K562 (cell line): ENCODE data around the gene PHACTR3. TPM values are rescaled to one million over a fixed set of nuclear protein-coding genes. Genes with fewer than 3 reads are reported as not detected.

Experiments used
- ATAC-seq: fragments of 200-7000 bp; cut with Tn5 transposase; 3 replicates; pipeline ENCODE4 v1.9.1; 2020; ENCODE audit warnings: moderate library complexity
- BruUV-seq: library from RNA; stranded (reverse); fragments of 400-500 nt; replicated peaks from 2 replicates; lab custom pipeline; 2021; lab: Mats Ljungman, UMichigan
- CTCF ChIA-PET: fragments of 300-600 bp; formaldehyde crosslinking; extraction: SDS; loops from one replicate; lab custom pipeline; 2021; ENCODE audit warnings: low intra/inter-chr PET ratio; lab: Yijun Ruan, JAX
- POLR2A ChIA-PET: fragments of 300-600, 350-650 bp; sonication (Branson Sonifier 250); formaldehyde crosslinking; extraction: SDS; loops from one replicate; lab custom pipeline; 2021; ENCODE audit warnings: antibody characterized with exemption, inconsistent platforms; lab: Yijun Ruan, JAX
- DNase-seq, 4 experiments: peaks; one replicate each; pipeline versions ENCODE4 v3.0.0 to v3.0.0-alpha.2; 2011 to 2018; ENCODE audit warnings: low spot score in 3 of 4, mixed read lengths in 3 of 4; ENCODE audit errors: extremely low read depth in 1 of 4
- FAIRE-seq: peaks from 2 replicates; lab custom pipeline; 2011; peaks lifted over from hg19 to GRCh38; lab: Jason Lieb, UNC
- H2AFZ ChIP-seq: 2 replicates; pipeline ENCODE4 v1.6.0; 2011; ENCODE audit warnings: low read depth, low read length, control low read depth, inconsistent platforms
- H3K27ac ChIP-seq: fragments of 200-600 bp; 3 replicates; pipeline ENCODE4 v1.8.0; 2011; ENCODE audit warnings: low read depth, mild to moderate bottlenecking, control low read depth, inconsistent platforms, low read length, moderate library complexity, mixed read lengths; ENCODE audit errors: extremely low read depth
- H3K27me3 ChIP-seq, 2 experiments: fragments of 300-600 bp in 1 of 2; 2 replicates in 1 of 2; 3 replicates in 1 of 2; pipeline versions ENCODE4 v1.6.0 to v1.8.0; 2011; ENCODE audit warnings: inconsistent platforms in 2 of 2, low read length in 2 of 2, mild to moderate bottlenecking in 1 of 2, mixed read lengths in 1 of 2, moderate library complexity in 1 of 2; ENCODE audit not compliant: control insufficient read depth in 2 of 2, insufficient read depth in 2 of 2
- H3K36me3 ChIP-seq: fragments of 300-600 bp; 3 replicates; pipeline ENCODE4 v1.8.0; 2011; ENCODE audit warnings: mild to moderate bottlenecking, low read length, inconsistent platforms; ENCODE audit not compliant: control insufficient read depth, insufficient read depth
- H3K4me1 ChIP-seq, 2 experiments: fragments of 200-600 bp in 1 of 2; replicated peaks in 1 of 2; 2 replicates in 1 of 2; 3 replicates in 1 of 2; pipeline versions ENCODE4 v1.5.1 to v1.8.0; 2011; ENCODE audit warnings: inconsistent platforms in 2 of 2, low read length in 2 of 2, mild to moderate bottlenecking in 1 of 2, mixed read lengths in 1 of 2, moderate library complexity in 1 of 2; ENCODE audit not compliant: control insufficient read depth in 2 of 2, insufficient read depth in 2 of 2
- H3K4me2 ChIP-seq: 2 replicates; pipeline ENCODE4 v1.6.1; 2011; ENCODE audit warnings: low read length, control low read depth, inconsistent platforms, mixed read lengths; ENCODE audit not compliant: insufficient read depth
- H3K4me3 ChIP-seq: fragments of 200-600 bp; sonication (generic), shearing (Covaris generic); 2 replicates; pipeline ENCODE4 v1.5.1; 2016; ENCODE audit warnings: control low read depth, inconsistent platforms
- H3K79me2 ChIP-seq: fragments of 200-600 bp; 3 replicates; pipeline ENCODE4 v1.8.0; 2011; ENCODE audit warnings: low read length, inconsistent platforms; ENCODE audit not compliant: control insufficient read depth, insufficient read depth
- H3K9ac ChIP-seq, 2 experiments: 2 replicates each; pipeline versions ENCODE4 v1.6.0 to v1.6.1; 2011; ENCODE audit warnings: low read depth in 2 of 2, low read length in 2 of 2, control low read depth in 1 of 2, inconsistent platforms in 1 of 2, mild to moderate bottlenecking in 1 of 2, mixed read lengths in 1 of 2; ENCODE audit not compliant: insufficient read depth in 1 of 2
- H3K9me1 ChIP-seq: one replicate; pipeline ENCODE4 v1.6.0; 2011; ENCODE audit warnings: inconsistent platforms, mild to moderate bottlenecking, low read length, moderate library complexity; ENCODE audit not compliant: control insufficient read depth, insufficient read depth
- H3K9me3 ChIP-seq: replicated peaks from 2 replicates; pipeline ENCODE4 v1.5.1; 2011; ENCODE audit warnings: low read depth, low read length, inconsistent platforms; ENCODE audit not compliant: control insufficient read depth, insufficient read depth
- H4K20me1 ChIP-seq: replicated peaks from 2 replicates; pipeline ENCODE4 v1.6.1; 2011; ENCODE audit warnings: low read length, inconsistent platforms, mixed read lengths; ENCODE audit not compliant: control insufficient read depth, insufficient read depth
- ARID1B ChIP-seq: fragments of 450-650 bp; IDR thresholded peaks from 2 replicates; pipeline ENCODE4 v1.6.1; 2016; ENCODE audit warnings: antibody characterized with exemption, mild to moderate bottlenecking, inconsistent platforms
- EP400 ChIP-seq: fragments of 450-650 bp; IDR thresholded peaks from 2 replicates; pipeline ENCODE4 v1.6.1; 2017; ENCODE audit warnings: antibody characterized with exemption, mild to moderate bottlenecking, moderate library complexity
- HCFC1 ChIP-seq: IDR thresholded peaks from 2 replicates; pipeline ENCODE4 v1.6.1; 2012; ENCODE audit warnings: low read depth, low read length, improper control_type of control experiment
- MAFG ChIP-seq: fragments of 450-650 bp; conservative IDR thresholded peaks from 2 replicates; pipeline ENCODE4 v1.6.1; 2016; ENCODE audit warnings: missing genetic modification characterization, missing compliant biosample characterization
- NELFE ChIP-seq: IDR thresholded peaks from 2 replicates; pipeline ENCODE4 v1.6.1; 2011; ENCODE audit warnings: mild to moderate bottlenecking; ENCODE audit not compliant: insufficient read depth, insufficient read length
- OTX1 ChIP-seq: fragments of 450-650 bp; formaldehyde crosslinking; IDR thresholded peaks from 2 replicates; pipeline ENCODE4 v1.4.0; 2022; ENCODE audit warnings: mild to moderate bottlenecking
- TCF3 ChIP-seq: sonication (generic); formaldehyde crosslinking; IDR thresholded peaks from 2 replicates; pipeline ENCODE4 v1.4.0; 2020; ENCODE audit warnings: mild to moderate bottlenecking, missing genetic modification reagents
- ZBTB1 ChIP-seq: sonication (generic); formaldehyde crosslinking; IDR thresholded peaks from 2 replicates; pipeline ENCODE4 v1.8.1; 2023; ENCODE audit warnings: missing genetic modification reagents, low read depth, mild to moderate bottlenecking, borderline replicate concordance
- ZBTB26 ChIP-seq: fragments of 450-650 bp; formaldehyde crosslinking; IDR thresholded peaks from 2 replicates; pipeline ENCODE4 v1.4.0; 2022; ENCODE audit warnings: missing genetic modification characterization
- WGBS: fragments of 100-300 bp; shearing (Covaris generic); methylation state at CpG from one replicate; pipeline ENCODE4 v1.1.6; 2016; ENCODE audit warnings: low coverage, mixed read lengths; ENCODE audit not compliant: insufficient coverage; ENCODE audit errors: missing lambda C conversion rate; 5-methylcytosine and 5-hydroxymethylcytosine counted together
- in situ Hi-C: fragments of 300-500 bp; cut with MboI; formaldehyde crosslinking; loops from 4 replicates; pipeline ENCODE4 v1.15.0; 2018; ENCODE audit warnings: inconsistent platforms, mixed read lengths
- intact Hi-C: fragments of 100-400 bp; cut with micrococcal nuclease; formaldehyde crosslinking; loops from 2 replicates; pipeline ENCODE4 v1.14.2; 2022
- polyA plus RNA-seq, 8 experiments: library from polyadenylated mRNA; depleted of rRNA in 4 of 8; stranded (reverse) in 5 of 8; unstranded in 3 of 8; fragments of >200 nt; fragmentation: Nextera tagmentation in 2 of 8; fragmentation: Illumina TruSeq in 1 of 8; extraction: Ambion mirVana in 2 of 8; extraction: Trizol in 1 of 8; gene quantifications; 2 replicates each; pipeline versions ENCODE4 v1.2.1 to v1.2.3, GENCODE V29; 2011 to 2014; ENCODE audit warnings: inconsistent platforms in 1 of 8, missing spikeins in 1 of 8
- total RNA-seq, 7 experiments: library from RNA; depleted of rRNA in 6 of 7; stranded (reverse); fragments of >200 nt in 6 of 7; fragmentation: Illumina TruSeq in 2 of 7; extraction: Trizol in 2 of 7; gene quantifications; 2 replicates each; pipeline versions ENCODE4 v1.2.1 to v1.2.3, GENCODE V29; 2011 to 2021; ENCODE audit warnings: low replicate concordance in 1 of 7
- TF ChIP-seq, protein P1 (sequence below), 2 experiments: fragments of 450-650 bp; conservative IDR thresholded peaks; 2 replicates each; pipeline ENCODE4 v1.6.1; 2017; ENCODE audit warnings: mild to moderate bottlenecking in 2 of 2, moderate library complexity in 2 of 2

The PHACTR3 gene
- total and polyA plus RNA-seq, 9 of the 15 experiments (the other 6 are each of a cell fraction or from before 2014, with no cell fraction given), result not detected

DNA sequence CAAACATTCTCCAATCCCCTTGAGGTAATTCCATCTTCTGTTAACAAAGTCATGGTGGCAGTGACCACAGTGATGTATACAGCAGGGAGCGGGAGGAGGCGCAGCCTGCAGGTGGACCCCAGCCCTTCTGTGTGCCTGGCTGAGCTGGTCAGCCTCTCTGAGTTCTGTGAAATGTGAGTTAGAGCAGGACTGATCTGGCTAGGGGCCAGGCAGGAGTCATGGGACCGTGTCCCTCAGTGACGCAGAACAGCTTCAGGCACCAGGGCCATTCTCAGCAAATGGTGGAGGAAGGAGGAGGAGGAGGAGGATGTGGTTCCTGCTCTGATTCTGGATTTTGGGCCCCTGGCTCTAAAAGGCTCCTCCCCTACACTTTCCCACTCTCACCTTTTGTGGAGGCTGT, 6.9 kb downstream of the PHACTR3 start (continued):
- no peak for TF ChIP-seq ZBTB26 (CRISPR knock-in tag)
- no peak for TF ChIP-seq ARID1B
- TF ChIP-seq NELFE, result no peak
- TF ChIP-seq, protein P1, sequence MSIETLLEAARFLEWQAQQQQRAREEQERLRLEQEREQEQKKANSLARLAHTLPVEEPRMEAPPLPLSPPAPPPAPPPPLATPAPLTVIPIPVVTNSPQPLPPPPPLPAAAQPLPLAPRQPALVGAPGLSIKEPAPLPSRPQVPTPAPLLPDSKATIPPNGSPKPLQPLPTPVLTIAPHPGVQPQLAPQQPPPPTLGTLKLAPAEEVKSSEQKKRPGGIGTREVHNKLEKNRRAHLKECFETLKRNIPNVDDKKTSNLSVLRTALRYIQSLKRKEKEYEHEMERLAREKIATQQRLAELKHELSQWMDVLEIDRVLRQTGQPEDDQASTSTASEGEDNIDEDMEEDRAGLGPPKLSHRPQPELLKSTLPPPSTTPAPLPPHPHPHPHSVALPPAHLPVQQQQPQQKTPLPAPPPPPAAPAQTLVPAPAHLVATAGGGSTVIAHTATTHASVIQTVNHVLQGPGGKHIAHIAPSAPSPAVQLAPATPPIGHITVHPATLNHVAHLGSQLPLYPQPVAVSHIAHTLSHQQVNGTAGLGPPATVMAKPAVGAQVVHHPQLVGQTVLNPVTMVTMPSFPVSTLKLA (conservative IDR thresholded peaks at IDR 0.05), result no peak
- no peak for TF ChIP-seq HCFC1
- TF ChIP-seq, all 486 proteins: peak for 0

DNA sequence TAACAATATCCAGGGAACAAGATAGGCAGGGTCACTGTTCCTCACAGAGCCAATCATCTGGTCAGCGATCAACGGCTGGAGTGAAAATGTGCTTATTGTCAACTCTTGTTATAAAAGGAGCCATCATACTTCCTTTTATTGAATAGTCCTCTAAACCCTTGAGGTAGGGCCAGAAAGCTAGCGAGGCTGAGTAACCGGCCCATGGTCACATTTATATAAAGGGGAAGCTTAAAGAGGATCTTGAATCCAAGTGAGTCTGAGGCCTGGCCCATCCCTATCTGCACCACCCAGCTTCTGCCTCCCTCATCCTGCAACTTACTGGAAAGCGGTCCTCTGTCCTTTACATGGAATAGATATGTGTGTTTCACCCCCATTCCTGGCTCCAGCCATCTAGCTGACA, 9.5 kb downstream of the PHACTR3 start:
- intact Hi-C loops (no loop called here), in situ Hi-C loops (no loop called here)
- peaks cover 0 to 6% of the 10 kb centered on the region in 2 experiments; a peak in 1 of 5 replicates for H3K27me3 ChIP-seq
- no peak overlapping the region for H3K4me3 ChIP-seq
- ATAC-seq, result no peak
- no peak overlapping the region for H2AFZ ChIP-seq
- no TSS peak for BruUV-seq
- 14% methylated on average over 5 of the region's 5 CpGs for WGBS
- no peaks in the 10 kb centered on the region for H3K9me1 ChIP-seq
- H3K4me1 ChIP-seq, result no peaks in the 10 kb centered on the region
- no peak overlapping the region for H3K9ac ChIP-seq
- no peak for TF ChIP-seq ZBTB1
- TF ChIP-seq MAFG (tag), result no peak
- TF ChIP-seq TCF3 (CRISPR knock-in tag), result no peak
- TF ChIP-seq OTX1 (CRISPR knock-in tag), result no peak
- no peak for TF ChIP-seq EP400
- DNase-seq, result no peak
- FAIRE-seq, result no peak
- POLR2A ChIA-PET, result interaction anchor here (1.0 kb wide), 1 partner anchor 8 kb away, joined by 4 read pairs; no protein-coding TSS in a partner anchor
- H3K79me2 ChIP-seq, result no peaks in the 10 kb centered on the region
- H3K9me3 ChIP-seq, result no peaks in the 10 kb centered on the region
- no peaks in the 10 kb centered on the region for H3K36me3 ChIP-seq
- H4K20me1 ChIP-seq, result no peaks in the 10 kb centered on the region
- no peak overlapping the region for H3K4me2 ChIP-seq
- CTCF ChIA-PET, result no interaction called here
- no peak overlapping the region for H3K27ac ChIP-seq
